Measurements from ENCODE around the gene B4GALT1.
"Not testable (repeated sequence)": the region's sequence is repeated elsewhere in the genome, so short reads cannot be mapped to it uniquely, and the experiment has no call there.

The B4GALT1 gene

DNA sequence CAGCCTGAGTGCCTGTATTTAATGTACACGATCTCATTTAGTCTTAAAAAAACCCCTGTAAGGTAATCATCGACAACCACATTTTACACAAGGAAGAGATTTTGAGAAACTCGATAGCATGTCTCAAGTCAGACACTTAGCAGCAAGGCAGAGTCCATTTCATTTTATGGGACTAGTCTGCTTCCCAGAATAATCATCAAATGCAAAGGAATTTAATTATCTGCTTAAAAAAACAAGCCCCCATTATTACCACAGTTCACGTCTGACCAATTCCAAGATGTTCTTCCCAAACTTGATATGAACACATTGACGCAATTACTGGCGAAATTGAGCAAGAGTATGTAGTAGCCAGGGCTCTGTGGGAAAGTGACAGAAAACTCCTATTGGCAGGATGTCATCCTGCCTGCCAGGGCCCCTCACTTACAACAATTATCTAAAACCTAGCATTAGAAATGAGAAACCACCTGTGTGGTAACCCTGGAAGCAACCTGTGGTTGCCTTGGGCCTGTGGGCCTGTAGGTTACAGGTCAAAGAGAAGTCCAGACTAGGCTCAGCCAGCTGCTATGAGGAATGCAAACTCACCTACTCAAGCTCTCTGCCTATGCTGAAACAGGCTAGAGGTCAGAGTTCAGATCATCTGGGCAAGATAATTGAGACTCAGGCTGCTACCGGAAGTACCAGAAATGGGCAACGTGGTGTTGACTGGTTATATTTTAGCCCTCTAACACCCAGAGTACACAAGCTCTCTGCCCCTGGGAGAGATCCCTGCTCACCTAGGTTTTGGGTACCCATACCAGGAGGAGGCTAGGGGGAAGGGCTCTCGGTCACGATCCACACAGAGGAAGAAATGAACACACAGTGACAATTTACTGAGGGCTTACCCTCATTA is 1.6 kb downstream of the B4GALT1 start:
- Histone ChIP-seq H3K27ac (ENCODE audit: low read length) (no peak overlapping the region), H3K4me1 (ENCODE audit: control insufficient read depth, low read depth, low read length) (peaks cover 5% of the 10 kb centered on the region), H3K36me3 (ENCODE audit: control insufficient read depth, low read depth, low read length) (no peaks in the 10 kb centered on the region), H3K9ac (ENCODE audit: low read length) (peak overlapping the region; percentile 59), H3K9me3 (ENCODE audit: control insufficient read depth, low read depth, low read length) (no peaks in the 10 kb centered on the region), H3K27me3 (ENCODE audit: control insufficient read depth, insufficient read depth, low read length) (peaks cover 28% of the 10 kb centered on the region), H3K4me3 (ENCODE audit: low read length) (peak overlapping the region; percentile 71)

- H3K9ac ChIP-seq (ENCODE audit: low read length); H3K4me1 ChIP-seq (ENCODE audit: control insufficient read depth, low read depth, low read length); H3K36me3 ChIP-seq (ENCODE audit: control insufficient read depth, low read depth, low read length); H3K9me3 ChIP-seq (ENCODE audit: control insufficient read depth, low read depth, low read length); H3K27ac ChIP-seq (ENCODE audit: low read length); H3K4me3 ChIP-seq (ENCODE audit: low read length): not testable (repeated sequence)
- H3K27me3 ChIP-seq (ENCODE audit: control insufficient read depth, insufficient read depth, low read length), result peaks cover 28% of the 10 kb centered on the region
Observed at GRCh38 chr9:33164921-33165262, 2.2 kb downstream of the B4GALT1 start.

DNA sequence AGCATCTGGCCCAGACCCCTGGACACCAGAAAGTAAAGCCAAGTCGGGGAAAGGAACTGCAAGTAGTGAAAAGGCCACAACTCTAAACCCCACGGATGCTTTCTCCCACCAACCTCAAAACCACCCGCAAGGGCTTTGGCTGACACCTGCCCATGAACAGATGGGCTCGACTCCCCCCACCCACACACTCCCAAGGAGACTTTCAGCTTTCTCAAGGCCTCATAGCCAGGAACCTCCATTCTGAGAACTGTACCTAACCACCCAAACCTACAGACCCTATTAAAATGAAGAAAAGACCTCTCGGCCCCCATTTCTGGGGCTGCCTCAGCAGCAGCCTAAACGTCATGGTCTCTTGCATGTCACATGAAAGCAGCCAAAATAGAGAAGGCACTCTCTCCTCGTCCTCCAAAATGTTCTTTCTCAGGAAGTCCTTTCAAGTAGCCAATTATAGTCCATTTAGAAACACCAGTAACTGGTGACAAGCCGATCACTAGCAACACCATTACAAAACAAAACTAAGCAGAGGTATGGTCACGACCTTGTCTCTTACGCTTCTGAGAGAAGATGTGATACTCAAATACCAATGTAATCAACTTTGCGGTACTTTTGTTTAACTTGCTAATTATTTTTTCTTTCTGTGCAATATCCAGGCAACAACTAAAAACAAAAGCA is 2.9 kb downstream of the B4GALT1 start:
- Histone ChIP-seq H3K9ac (ENCODE audit: low read length) (no peak overlapping the region), H3K36me3 (ENCODE audit: control insufficient read depth, low read depth, low read length) (no peaks in the 10 kb centered on the region), H3K9me3 (ENCODE audit: control insufficient read depth, low read depth, low read length) (no peaks in the 10 kb centered on the region), H3K4me3 (ENCODE audit: low read length) (no peak overlapping the region), H3K4me1 (ENCODE audit: control insufficient read depth, low read depth, low read length) (peaks cover 5% of the 10 kb centered on the region), H3K27ac (ENCODE audit: low read length) (no peak overlapping the region), H3K27me3 (ENCODE audit: control insufficient read depth, insufficient read depth, low read length) (peaks cover 28% of the 10 kb centered on the region)

GRCh38 chr9:33163433-33164137 is 3.6 kb downstream of the B4GALT1 start:
- Histone ChIP-seq H3K4me1 (ENCODE audit: control insufficient read depth, low read depth, low read length) (peaks cover 5% of the 10 kb centered on the region), H3K4me3 (ENCODE audit: low read length) (no peak overlapping the region), H3K27ac (ENCODE audit: low read length) (no peak overlapping the region), H3K36me3 (ENCODE audit: control insufficient read depth, low read depth, low read length) (no peaks in the 10 kb centered on the region), H3K9ac (ENCODE audit: low read length) (no peak overlapping the region), H3K9me3 (ENCODE audit: control insufficient read depth, low read depth, low read length) (no peaks in the 10 kb centered on the region), H3K27me3 (ENCODE audit: control insufficient read depth, insufficient read depth, low read length) (peaks cover 22% of the 10 kb centered on the region)

DNA sequence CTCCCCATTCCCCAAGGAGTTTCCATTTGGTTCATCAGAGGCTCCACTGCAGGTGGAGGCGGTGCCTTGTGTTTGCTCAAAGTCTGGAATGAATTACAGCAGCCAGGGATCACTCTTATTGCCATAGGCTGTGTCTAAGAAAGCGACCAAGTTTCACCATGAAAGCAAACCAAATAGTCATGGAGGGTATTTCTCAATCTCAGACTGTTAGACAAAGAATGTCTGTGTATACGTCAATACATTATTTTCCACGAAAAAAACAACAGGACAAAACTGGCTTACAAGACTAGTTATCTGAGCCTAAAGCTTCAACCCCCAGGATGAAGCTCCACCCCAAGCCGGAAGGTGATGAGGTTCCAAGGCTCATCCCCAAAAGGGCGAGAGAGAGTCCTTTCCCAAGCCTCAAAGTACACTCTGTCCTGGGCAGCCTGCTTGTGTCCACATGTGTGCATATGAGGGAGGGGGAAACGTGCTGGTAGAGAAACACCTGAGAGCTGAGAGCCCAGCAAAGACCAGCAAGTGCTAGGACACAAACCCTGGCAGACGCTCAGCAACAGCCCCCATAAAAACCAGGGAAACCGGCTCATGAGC is 4.3 kb downstream of the B4GALT1 start:
- no peaks in the 10 kb centered on the region for H3K9me3 ChIP-seq (ENCODE audit: control insufficient read depth, low read depth, low read length)
- peaks cover 14% of the 10 kb centered on the region for H3K27me3 ChIP-seq (ENCODE audit: control insufficient read depth, insufficient read depth, low read length)
- H3K4me3 ChIP-seq (ENCODE audit: low read length), result no peak overlapping the region
- peaks cover 9% of the 10 kb centered on the region for H3K4me1 ChIP-seq (ENCODE audit: control insufficient read depth, low read depth, low read length)
- H3K27ac ChIP-seq (ENCODE audit: low read length), result no peak overlapping the region
- H3K9ac ChIP-seq (ENCODE audit: low read length), result no peak overlapping the region
- H3K36me3 ChIP-seq (ENCODE audit: control insufficient read depth, low read depth, low read length), result no peaks in the 10 kb centered on the region

DNA sequence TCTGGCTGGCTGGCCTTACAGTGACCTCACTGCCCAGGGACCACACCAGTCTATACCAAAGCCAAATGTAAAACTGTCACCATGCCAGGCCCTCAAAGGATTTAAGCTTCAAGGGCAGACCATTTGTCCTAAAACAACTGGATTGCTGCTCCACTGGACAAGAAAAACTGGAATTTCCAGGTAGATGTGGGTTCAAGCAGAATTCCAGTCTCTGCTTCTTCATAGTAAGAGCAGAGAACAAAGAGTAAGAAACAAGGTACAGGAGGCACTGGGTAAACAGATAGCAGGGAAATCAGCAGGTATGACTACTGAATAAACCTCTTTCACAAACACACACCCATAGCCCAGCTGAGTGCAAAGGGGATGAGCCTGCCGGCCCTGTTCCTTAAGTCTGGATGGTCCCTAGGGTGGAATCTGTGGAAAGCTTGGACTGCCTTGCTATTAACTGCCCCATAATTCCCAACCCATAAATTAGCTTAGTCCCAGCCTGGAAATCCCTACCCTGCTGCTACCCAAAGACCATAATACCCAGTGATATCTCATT is 5.5 kb downstream of the B4GALT1 start:
- H3K36me3 ChIP-seq (ENCODE audit: control insufficient read depth, low read depth, low read length), result no peaks in the 10 kb centered on the region
- no peaks in the 10 kb centered on the region for H3K9me3 ChIP-seq (ENCODE audit: control insufficient read depth, low read depth, low read length)
- H3K27ac ChIP-seq (ENCODE audit: low read length), result no peak overlapping the region
- H3K4me1 ChIP-seq (ENCODE audit: control insufficient read depth, low read depth, low read length), result peaks cover 11% of the 10 kb centered on the region
- no peak overlapping the region for H3K9ac ChIP-seq (ENCODE audit: low read length)
- H3K27me3 ChIP-seq (ENCODE audit: control insufficient read depth, insufficient read depth, low read length), result peaks cover 11% of the 10 kb centered on the region
- H3K4me3 ChIP-seq (ENCODE audit: low read length), result no peak overlapping the region

DNA sequence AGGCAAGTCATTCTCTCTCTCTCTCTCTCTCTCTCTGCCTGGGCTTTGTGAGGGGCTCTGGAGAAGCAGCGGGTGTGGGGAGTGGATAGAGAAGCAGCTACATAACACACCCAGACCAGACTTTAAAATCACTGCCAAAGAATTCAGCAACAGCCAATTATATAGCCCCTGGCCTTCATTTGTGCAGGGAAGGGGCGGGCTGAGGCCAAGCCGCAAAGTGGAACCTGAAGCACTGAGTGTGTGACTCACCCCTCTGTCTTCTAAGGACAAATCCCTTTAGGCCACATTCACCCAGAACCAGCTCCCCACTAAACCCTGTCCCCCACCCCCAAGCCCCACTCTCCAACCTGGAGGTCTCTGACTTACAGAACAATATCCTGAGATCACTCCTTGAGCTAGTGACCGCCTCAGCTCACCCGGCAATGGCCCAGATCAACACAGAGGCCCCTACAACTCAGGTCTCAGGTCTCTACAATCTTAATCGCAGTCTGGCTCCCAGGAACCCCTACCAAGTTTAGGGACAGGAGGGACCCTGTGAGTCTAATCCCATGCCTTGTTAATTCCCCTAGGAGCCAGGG is 6.0 kb downstream of the B4GALT1 start:
- no peak overlapping the region for H3K4me3 ChIP-seq (ENCODE audit: low read length)
- H3K36me3 ChIP-seq (ENCODE audit: control insufficient read depth, low read depth, low read length), result no peaks in the 10 kb centered on the region
- peaks cover 9% of the 10 kb centered on the region for H3K4me1 ChIP-seq (ENCODE audit: control insufficient read depth, low read depth, low read length)
- H3K27ac ChIP-seq (ENCODE audit: low read length), result no peak overlapping the region
- peaks cover 9% of the 10 kb centered on the region for H3K27me3 ChIP-seq (ENCODE audit: control insufficient read depth, insufficient read depth, low read length)
- no peak overlapping the region for H3K9ac ChIP-seq (ENCODE audit: low read length)
- no peaks in the 10 kb centered on the region for H3K9me3 ChIP-seq (ENCODE audit: control insufficient read depth, low read depth, low read length)

DNA sequence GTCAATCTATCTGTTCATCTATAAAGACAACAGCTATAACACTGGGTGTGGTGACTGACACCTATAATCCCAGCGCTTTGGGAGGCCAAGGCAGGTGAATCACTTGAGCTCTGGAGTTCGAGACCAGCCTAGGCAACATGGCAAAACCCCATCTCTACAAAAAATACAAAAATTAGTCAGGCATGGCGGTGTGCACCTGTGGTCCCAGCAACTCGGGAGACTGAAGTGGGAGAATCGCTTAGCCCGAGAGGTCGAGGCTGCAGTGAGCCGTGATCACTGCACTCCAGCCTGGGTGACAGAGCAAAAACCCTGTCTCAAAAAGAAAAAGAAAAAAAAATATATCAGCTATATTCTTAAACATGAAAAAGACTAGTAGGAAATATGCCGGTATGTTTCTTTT is 6.7 kb downstream of the B4GALT1 start:
- H3K27me3 ChIP-seq (ENCODE audit: control insufficient read depth, insufficient read depth, low read length); H3K4me1 ChIP-seq (ENCODE audit: control insufficient read depth, low read depth, low read length); H3K9ac ChIP-seq (ENCODE audit: low read length); H3K36me3 ChIP-seq (ENCODE audit: control insufficient read depth, low read depth, low read length); H3K27ac ChIP-seq (ENCODE audit: low read length); H3K4me3 ChIP-seq (ENCODE audit: low read length); H3K9me3 ChIP-seq (ENCODE audit: control insufficient read depth, low read depth, low read length): not testable (repeated sequence)

- Histone ChIP-seq H3K9ac (ENCODE audit: low read length) (no peak overlapping the region), H3K27ac (ENCODE audit: low read length) (no peak overlapping the region), H3K4me1 (ENCODE audit: control insufficient read depth, low read depth, low read length) (peaks cover 6% of the 10 kb centered on the region), H3K36me3 (ENCODE audit: control insufficient read depth, low read depth, low read length) (no peaks in the 10 kb centered on the region), H3K27me3 (ENCODE audit: control insufficient read depth, insufficient read depth, low read length) (no peaks in the 10 kb centered on the region), H3K9me3 (ENCODE audit: control insufficient read depth, low read depth, low read length) (no peaks in the 10 kb centered on the region), H3K4me3 (ENCODE audit: low read length) (no peak overlapping the region)
Observed at GRCh38 chr9:33159777-33160127, 7.4 kb downstream of the B4GALT1 start.

DNA sequence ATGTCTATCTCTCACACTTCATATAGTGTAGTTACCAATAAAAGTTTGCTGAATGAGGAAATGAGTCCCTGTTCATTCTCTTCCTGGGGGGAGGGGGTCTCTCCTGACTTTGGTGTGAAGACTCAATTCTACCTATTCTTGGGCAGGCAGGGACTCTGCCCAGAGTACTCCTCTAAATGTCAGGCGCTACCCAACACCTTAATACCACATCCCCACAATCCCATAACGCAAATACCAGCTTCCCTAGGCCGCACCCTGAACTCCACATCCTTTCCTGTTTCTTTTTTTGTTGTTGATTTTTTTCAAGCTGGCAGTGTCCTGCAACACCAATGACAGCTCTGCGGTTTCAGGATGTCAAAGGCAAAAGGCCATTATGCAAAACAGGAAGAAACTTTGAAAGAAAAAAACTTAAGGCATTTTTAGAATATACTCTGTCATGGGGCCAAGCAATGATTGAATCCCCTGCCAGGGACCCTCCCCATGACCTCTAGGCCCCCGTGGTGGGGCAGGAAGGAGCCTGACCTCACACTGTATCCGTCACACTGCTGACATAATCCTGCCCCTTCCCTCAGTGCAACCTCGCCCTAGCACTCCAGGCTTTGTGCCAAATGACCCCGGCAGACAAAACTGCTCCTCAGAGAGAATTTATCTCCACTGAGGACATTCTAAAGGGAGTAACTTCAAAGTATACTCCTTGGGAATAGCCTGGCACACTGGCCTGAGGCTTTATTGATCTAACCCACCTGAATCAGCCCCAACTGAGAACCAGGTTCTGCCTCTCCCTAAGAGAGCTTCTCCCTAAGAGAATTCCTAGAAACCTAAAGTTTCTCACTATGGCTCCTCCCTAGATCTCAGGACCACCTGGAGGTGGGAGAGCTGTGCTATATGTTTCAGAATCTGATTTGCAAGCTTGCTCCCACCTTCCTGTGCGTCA is 8.0 kb downstream of the B4GALT1 start:
- H3K4me1 ChIP-seq (ENCODE audit: control insufficient read depth, low read depth, low read length), result peaks cover 6% of the 10 kb centered on the region
- H3K27ac ChIP-seq (ENCODE audit: low read length), result no peak overlapping the region
- no peak overlapping the region for H3K9ac ChIP-seq (ENCODE audit: low read length)
- no peak overlapping the region for H3K4me3 ChIP-seq (ENCODE audit: low read length)
- H3K27me3 ChIP-seq (ENCODE audit: control insufficient read depth, insufficient read depth, low read length), result no peaks in the 10 kb centered on the region
- H3K36me3 ChIP-seq (ENCODE audit: control insufficient read depth, low read depth, low read length), result no peaks in the 10 kb centered on the region
- H3K9me3 ChIP-seq (ENCODE audit: control insufficient read depth, low read depth, low read length), result no peaks in the 10 kb centered on the region
